Measurements from ENCODE around the gene LRRC8B.
"Not testable (repeated sequence)": the region's sequence is repeated elsewhere in the genome, so short reads cannot be mapped to it uniquely, and the experiment has no call there.

The LRRC8B gene

GRCh38 chr1:89609781-89610456 lies 85.3 kb downstream of the LRRC8B start:
- no peak for DNase-seq

DNA sequence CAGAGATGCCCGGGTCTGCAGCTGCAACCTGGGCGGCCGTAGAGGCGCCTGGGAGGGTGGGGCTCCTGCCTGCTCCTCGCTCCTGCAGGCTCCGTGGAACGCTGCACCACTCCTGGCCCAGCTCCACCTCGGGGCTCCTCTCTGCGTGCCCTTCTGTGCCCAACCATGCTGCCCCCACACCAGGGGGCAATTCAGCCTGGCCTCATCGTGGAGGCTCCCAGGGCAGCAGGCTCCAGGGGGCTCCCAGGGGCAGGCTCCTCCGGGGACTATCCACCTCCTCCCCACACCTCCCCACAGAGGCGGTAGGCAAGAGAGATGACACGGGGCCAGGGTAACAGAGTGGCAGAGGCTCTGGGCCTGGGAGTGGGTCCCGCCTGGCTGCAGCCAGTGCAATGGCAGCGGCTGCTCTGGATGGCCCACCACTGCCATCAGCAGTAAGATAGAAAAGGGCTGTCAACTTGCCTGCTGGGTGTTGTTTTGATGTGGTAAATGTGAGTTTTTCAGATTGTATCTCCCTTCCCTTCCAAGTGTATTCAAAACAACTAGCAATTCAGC lies 85.9 kb downstream of the LRRC8B start:
- DNase-seq, result no peak

GRCh38 chr1:89611721-89612120 lies 87.1 kb downstream of the LRRC8B start:
- no peak for DNase-seq

GRCh38 chr1:89613928-89614327 lies 89.3 kb downstream of the LRRC8B start:
- DNase-seq, result no peak

GRCh38 chr1:89615676-89616598 lies 91.3 kb downstream of the LRRC8B start:
- DNase-seq, result no peak

GRCh38 chr1:89616844-89617627 lies 92.4 kb downstream of the LRRC8B start:
- no peak for DNase-seq

DNA sequence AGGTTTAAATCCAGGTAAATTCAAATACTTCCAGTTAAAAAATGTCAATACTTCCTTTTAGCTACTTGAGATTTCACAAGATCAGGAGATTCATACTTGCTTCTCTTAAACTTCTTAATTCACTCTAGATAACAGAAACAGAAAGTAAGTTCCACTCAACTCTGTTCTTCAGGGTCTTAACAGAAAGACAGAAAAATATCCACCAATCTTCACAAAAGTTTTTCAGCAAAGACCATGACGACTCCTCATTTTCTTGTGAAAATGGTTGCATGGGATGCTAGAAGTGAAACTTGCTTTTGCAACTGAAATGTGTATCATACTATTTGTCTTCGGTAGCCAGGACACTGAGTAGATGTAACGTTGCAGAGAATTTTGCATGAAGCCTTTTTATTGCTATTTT lies 96.0 kb downstream of the LRRC8B start:
- DNase-seq, result no peak

GRCh38 chr1:89622895-89623294 lies 98.3 kb downstream of the LRRC8B start:
- DNase-seq, result no peak

DNA sequence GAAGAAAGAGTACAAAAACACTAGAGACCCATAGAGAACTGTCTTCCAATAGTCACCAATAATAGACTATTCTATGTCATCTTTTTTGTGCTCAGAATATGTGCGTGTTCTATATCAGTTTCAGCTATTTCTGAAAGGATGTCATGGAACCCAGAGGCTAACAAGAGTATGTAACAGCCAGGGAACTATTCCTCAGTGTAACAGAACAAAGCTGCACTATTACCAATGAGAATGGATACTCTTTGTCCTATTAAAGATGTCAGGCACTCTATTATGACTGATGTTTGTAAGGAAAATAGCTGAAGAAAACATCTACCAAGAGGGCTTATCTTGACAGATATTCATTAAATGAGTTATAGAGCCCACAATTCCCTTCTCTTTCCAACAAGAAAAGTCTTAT lies 99.7 kb downstream of the LRRC8B start:
- DNase-seq, result no peak

DNA sequence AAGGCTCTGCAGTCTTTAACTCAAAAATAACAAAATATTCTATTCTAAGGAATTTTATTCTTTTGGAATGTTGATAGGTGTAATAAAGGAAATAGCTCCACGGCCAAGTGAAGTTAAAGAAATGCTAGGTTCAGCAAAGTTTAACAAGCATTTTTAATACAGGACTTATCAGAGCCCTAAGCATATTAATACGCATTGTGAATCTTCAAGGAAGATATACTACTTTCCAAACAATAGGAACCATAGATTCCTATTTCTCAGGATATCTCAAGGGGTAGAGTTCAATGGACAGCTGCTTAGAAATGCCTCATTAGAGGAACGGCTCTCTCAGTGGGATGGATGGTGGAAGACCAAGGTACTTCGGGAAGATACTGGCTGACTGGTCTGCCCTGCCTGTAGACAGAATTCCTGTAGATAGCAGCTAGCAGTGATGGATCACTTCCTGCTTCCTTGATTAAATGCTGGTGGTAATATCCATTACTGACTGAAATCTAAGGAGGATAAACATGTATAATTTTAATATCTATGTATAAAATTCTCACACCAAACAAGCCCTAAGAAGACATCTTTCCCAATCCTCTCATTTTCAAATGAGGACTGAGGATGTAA lies 100.2 kb downstream of the LRRC8B start:
- DNase-seq, result no peak

- no peak for DNase-seq
Observed at GRCh38 chr1:89627596-89627962, 103.0 kb downstream of the LRRC8B start.

- DNase-seq, result no peak
Observed at GRCh38 chr1:89629146-89629545, 104.5 kb downstream of the LRRC8B start.

- not testable (repeated sequence) for DNase-seq
Observed at GRCh38 chr1:89629600-89629999, 105.0 kb downstream of the LRRC8B start.

DNA sequence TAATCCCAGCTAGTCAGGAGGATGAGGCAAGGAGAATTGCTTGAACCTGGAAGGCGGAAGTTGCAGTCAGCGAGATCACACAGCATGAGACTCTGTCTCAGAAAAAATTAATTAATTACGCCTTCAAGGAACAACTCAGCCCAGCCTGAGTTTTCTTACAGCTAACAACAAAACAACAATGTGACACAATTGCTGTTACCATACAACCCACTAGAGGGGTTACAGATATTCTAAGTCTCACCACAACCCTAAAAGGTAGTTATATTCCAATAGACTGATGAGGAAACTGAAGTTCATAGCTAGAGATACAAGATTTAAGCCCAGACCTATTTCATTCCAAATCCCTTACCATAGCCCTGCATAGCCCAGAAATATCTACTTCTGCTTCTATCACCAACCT lies 105.4 kb downstream of the LRRC8B start:
- DNase-seq, result no peak

DNA sequence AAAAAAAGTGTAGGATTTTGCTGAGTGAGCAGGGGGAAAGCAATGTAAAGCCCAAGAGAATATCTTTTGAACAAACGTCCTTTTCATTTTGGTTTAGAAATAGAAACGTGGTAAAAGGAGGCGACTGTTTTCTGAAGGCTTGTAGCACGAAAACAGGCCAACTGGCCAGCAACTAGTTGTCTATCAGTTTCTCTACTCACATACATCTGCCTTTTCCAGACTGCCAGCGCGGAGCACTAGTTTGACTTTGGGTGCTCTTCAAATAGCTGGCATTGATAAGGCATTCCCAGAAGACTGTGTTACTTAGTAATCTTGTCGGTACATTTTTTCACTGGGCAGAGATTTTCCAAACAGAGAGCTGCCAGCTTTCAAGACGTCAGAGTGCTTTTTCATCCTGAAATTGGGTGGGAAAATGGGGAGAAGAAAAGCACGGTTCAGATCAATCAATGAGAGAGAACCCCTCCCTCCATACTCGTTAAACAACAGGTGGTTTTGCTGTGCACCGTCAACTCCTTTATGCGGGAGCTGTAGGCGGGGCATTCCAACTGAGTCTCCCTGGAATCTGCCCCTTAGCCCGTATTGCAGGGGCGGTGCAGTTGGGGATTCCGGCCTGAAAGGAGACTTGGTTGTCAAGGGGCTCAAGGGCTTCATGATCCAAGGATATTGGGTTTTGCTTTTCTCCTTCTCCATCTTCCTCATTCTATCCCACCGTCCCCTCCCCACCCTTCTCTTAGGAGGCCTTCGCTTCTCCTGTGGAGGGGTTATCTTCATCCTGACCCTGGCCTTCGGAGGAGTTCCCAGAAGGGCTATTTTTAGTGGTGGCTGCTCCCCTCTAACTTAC lies 107.4 kb downstream of the LRRC8B start:
- DNase-seq, result no peak

- no peak for DNase-seq
Observed at GRCh38 chr1:89632657-89633247, 108.1 kb downstream of the LRRC8B start, which contains the start of gene LRRC8C. LRRC8C (plus strand) TSS chr1:89633120; CDS start chr1:89686474, 53,354 bp downstream.

DNA sequence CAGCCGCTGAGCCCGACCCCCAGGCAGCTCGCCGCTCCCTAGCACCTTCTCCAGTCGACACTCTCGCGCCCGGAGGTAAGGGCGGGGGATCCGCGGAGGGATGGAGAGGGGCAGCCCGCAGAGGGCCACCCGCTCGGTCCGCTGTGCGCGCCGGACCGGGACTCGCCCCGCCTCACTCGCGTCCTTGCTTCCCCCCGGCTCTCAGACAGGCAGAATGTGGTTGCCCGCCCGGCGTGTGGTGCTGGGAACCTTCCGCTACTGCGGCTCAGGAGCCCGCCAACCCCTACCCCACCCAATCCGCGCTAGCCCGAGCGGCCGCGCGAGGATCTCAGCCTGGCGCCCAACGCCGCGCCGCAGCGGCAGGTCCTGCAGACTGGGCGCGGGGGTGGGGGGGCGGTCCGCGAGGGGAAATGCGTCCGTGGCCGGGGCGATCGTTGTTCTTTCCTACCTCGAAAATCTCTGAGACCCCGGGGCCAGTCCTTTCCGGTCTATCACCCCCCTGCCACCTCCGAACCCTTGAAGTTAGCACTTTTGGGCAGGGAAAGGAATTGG lies 108.7 kb downstream of the LRRC8B start:
- DNase-seq, result no peak

DNA sequence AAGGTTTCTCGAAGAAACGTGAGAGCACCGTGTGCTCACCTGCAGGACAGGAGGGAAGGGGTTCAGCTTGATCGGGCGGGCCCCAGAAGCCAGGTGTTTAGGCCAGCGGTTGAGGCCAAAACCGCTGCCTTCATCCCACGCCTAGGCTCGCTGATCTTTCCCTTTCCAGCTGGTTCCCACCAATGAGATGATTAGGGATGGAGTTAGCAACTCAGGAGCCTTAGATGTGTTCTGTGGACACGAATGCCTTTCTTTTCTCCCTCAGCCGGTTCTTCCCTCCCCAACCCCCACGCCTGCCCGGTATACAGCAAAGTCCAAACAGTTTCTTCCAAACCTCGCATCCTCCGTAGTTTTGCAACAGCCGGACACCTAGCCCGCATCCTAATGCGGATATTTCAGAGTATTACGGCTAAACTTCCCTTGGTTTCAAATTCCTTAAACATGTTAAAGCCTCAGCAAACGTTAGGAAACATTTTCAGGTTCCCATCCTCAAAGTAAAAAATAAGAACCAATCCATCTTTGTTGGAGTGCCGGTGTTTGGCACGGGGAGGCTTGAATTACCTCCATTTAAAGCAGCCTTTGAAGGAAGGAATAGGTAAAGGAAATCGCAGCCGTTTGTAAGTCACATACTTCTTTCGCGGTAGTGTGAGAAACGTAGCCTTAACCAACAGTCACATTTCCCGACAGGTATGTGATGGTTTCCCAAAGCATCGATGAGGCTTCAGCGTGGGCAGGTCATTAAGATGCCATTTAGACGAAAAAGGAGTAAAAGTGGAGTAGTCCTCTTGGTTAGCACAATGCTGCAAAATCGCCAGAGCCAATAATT lies 109.4 kb downstream of the LRRC8B start:
- DNase-seq, result no peak

DNA sequence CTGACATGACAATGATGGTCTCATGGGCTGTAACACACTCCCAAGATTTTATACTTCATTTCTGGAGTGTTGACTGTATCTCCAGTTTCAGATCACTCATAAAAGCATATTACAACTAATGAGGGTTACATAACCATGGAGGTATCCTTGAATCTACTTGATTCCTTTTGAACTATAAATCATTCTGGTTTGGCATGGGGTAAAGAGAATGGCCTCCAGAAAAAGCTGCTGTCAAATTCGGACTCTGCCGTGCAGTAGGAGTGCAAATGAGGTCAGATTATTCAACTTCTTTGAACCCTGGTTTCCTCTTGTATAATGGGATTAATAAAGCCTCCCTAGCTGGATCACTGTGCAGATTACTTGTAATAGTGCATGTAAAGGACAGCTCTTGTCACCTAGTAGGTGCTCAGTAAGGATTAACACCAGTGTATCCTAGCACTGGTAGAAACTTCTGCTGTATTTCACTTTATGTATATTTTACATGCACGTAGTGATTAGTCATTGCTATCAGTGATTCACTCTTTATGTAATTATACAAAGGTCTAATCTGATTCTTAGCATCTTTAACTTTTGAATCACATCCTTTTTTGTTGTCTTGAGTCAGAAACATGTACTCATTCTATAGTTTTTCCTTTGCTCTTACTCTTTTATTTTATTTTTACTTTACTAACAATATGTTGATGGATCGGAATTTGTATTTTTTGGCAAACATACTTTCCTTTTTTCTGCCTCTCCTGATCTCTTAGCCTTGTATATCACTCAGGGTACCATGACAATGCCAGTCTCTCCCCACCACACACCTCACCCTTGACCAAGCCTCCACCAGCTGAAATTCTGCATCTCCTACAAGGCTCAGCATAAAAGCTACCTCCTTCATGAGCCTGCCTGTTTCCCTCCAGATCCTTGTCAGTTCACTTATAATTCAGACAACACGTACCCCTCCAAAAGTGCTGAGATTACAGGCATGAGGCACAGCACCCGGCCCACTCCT lies 111.5 kb downstream of the LRRC8B start:
- no peak for DNase-seq
